Osteoblast (primary cell): ENCODE results near the gene ADGB. TPM values are rescaled to one million over a fixed set of nuclear protein-coding genes. Genes with fewer than 3 reads are reported as not detected.

Experiments used
- DNase-seq: peaks from one replicate; pipeline ENCODE4 v3.0.0; 2011; ENCODE audit warnings: low spot score, mixed read lengths; ENCODE audit not compliant: insufficient read length; ENCODE audit errors: missing footprints
- H2AFZ ChIP-seq: 2 replicates; pipeline ENCODE4 v1.6.0; 2011; ENCODE audit warnings: mild to moderate bottlenecking, low read length
- H3K27ac ChIP-seq: 2 replicates; pipeline ENCODE4 v1.5.1; 2011; ENCODE audit warnings: mild to moderate bottlenecking, low read depth, low read length, moderate library complexity
- H3K27me3 ChIP-seq: 2 replicates; pipeline ENCODE4 v1.6.0; 2012; ENCODE audit warnings: mild to moderate bottlenecking, control low read depth, inconsistent platforms, low read length, moderate library complexity; ENCODE audit not compliant: insufficient read depth
- H3K36me3 ChIP-seq: 2 replicates; pipeline ENCODE4 v1.5.1; 2011; ENCODE audit warnings: mild to moderate bottlenecking, low read length, control low read depth, moderate library complexity; ENCODE audit not compliant: insufficient read depth
- H3K4me1 ChIP-seq: 2 replicates; pipeline ENCODE4 v1.5.1; 2011; ENCODE audit warnings: mild to moderate bottlenecking, low read length, control low read depth, moderate library complexity; ENCODE audit not compliant: insufficient read depth
- H3K4me2 ChIP-seq: 2 replicates; pipeline ENCODE4 v1.6.0; 2011; ENCODE audit warnings: mild to moderate bottlenecking, low read length; ENCODE audit not compliant: insufficient read depth
- H3K4me3 ChIP-seq: fragments of 200-600 bp; sonication (generic); 3 replicates; pipeline ENCODE4 v1.5.1; 2012; ENCODE audit warnings: mild to moderate bottlenecking, low read length, inconsistent platforms; ENCODE audit not compliant: insufficient read depth
- H3K79me2 ChIP-seq: 2 replicates; pipeline ENCODE4 v1.6.0; 2012; ENCODE audit warnings: mild to moderate bottlenecking, low read length, control low read depth, inconsistent platforms; ENCODE audit not compliant: insufficient read depth
- H3K9me3 ChIP-seq: 2 replicates; pipeline ENCODE4 v1.5.1; 2011; ENCODE audit warnings: low read depth, low read length, control low read depth
- H4K20me1 ChIP-seq: 2 replicates; pipeline ENCODE4 v1.6.0; 2012; ENCODE audit warnings: mild to moderate bottlenecking, low read length, control low read depth; ENCODE audit not compliant: insufficient read depth
- total RNA-seq: library from RNA; depleted of rRNA; stranded (reverse); fragments of >200 nt; gene quantifications from 2 replicates; pipeline ENCODE4 v1.2.3, GENCODE V29; 2012
- TF ChIP-seq, protein P1 (sequence below): IDR thresholded peaks from 2 replicates; pipeline ENCODE4 v1.5.1; 2011; ENCODE audit warnings: mild to moderate bottlenecking, low read depth, low read length, moderate library complexity; ENCODE audit errors: extremely low read depth

ADGB gene
- total RNA-seq, 1 donor, result under 0.01 TPM

DNA sequence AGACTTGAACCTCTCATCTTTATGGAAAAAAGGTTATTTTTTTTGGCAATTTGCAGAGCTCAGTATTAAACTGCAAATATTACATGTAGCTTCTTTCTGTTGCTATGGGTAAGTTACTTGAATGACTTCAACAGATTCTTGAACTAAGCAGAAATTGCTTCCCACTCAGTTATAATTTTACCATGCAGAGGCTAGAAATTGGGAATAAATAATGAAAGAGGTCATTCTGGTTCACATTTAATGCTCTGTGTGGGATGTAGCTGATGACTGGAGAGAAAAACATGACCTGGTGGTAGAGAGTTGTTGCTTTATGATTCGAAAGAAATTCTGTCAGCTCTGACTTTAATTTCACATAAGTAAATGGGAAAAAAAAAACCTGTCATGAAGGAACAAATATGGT is 16.8 kb upstream of the ADGB start:
- H3K4me1 ChIP-seq, result no peaks in the 10 kb centered on the region
- H4K20me1 ChIP-seq, result no peaks in the 10 kb centered on the region
- DNase-seq, result no peak
- H3K4me3 ChIP-seq, result no peak overlapping the region
- no peaks in the 10 kb centered on the region for H3K9me3 ChIP-seq
- no peak overlapping the region for H3K27ac ChIP-seq
- H3K4me2 ChIP-seq, result no peak overlapping the region
- H3K79me2 ChIP-seq, result no peaks in the 10 kb centered on the region
- H2AFZ ChIP-seq, result no peak overlapping the region
- H3K36me3 ChIP-seq, result no peaks in the 10 kb centered on the region
- no peaks in the 10 kb centered on the region for H3K27me3 ChIP-seq
- TF ChIP-seq, protein P1, sequence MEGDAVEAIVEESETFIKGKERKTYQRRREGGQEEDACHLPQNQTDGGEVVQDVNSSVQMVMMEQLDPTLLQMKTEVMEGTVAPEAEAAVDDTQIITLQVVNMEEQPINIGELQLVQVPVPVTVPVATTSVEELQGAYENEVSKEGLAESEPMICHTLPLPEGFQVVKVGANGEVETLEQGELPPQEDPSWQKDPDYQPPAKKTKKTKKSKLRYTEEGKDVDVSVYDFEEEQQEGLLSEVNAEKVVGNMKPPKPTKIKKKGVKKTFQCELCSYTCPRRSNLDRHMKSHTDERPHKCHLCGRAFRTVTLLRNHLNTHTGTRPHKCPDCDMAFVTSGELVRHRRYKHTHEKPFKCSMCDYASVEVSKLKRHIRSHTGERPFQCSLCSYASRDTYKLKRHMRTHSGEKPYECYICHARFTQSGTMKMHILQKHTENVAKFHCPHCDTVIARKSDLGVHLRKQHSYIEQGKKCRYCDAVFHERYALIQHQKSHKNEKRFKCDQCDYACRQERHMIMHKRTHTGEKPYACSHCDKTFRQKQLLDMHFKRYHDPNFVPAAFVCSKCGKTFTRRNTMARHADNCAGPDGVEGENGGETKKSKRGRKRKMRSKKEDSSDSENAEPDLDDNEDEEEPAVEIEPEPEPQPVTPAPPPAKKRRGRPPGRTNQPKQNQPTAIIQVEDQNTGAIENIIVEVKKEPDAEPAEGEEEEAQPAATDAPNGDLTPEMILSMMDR, result no peak

DNA sequence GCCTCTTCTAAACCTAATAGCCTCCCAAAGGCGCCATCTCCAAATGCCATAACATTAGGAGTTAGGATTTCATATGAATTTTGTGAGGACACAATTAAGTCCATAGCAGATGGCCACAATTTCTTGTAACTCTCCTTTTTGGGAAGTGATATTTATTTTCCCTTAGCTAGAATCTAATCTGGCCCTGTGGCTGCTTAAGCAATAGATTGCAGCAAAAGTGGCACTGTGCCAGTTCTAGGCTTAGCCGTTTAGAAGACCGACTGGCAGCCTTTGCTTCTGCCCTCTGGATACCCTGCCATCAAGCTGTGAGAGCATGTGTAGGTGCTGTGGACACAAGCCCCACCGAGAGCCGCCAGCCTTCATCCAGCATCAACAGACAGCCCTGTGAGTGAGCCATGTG is 15.9 kb upstream of the ADGB start:
- no peak overlapping the region for H2AFZ ChIP-seq
- TF ChIP-seq, protein P1, result no peak
- no peaks in the 10 kb centered on the region for H3K27me3 ChIP-seq
- H4K20me1 ChIP-seq, result no peaks in the 10 kb centered on the region
- DNase-seq, result no peak
- H3K4me3 ChIP-seq, result no peak overlapping the region
- no peaks in the 10 kb centered on the region for H3K79me2 ChIP-seq
- H3K4me2 ChIP-seq, result no peak overlapping the region
- H3K9me3 ChIP-seq, result no peaks in the 10 kb centered on the region
- no peaks in the 10 kb centered on the region for H3K36me3 ChIP-seq
- no peak overlapping the region for H3K27ac ChIP-seq
- H3K4me1 ChIP-seq, result no peaks in the 10 kb centered on the region

DNA sequence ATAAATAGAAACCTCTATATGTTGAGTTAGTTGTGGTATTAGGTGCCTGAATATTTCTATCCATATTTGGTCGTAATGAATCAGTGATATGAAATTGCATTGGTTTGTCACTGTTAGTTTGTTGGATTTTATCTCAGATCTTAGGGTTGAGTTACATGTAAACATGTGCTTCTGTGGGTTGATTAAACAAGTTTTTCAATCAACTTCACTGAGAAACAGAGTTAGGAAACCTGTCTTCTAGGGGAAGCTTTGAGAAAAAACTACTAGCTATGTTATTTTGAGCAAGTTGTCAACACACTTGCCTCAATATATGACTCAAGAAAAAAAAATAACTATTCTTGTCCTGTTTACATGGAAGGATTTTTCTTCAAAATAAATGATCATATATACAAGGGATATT is 14.8 kb upstream of the ADGB start:
- H3K4me2 ChIP-seq, result no peak overlapping the region
- H3K27ac ChIP-seq, result no peak overlapping the region
- no peaks in the 10 kb centered on the region for H3K79me2 ChIP-seq
- no peak overlapping the region for H2AFZ ChIP-seq
- H3K9me3 ChIP-seq, result no peaks in the 10 kb centered on the region
- H3K36me3 ChIP-seq, result no peaks in the 10 kb centered on the region
- no peaks in the 10 kb centered on the region for H3K27me3 ChIP-seq
- no peaks in the 10 kb centered on the region for H3K4me1 ChIP-seq
- no peak for DNase-seq
- H3K4me3 ChIP-seq, result no peak overlapping the region
- TF ChIP-seq, protein P1, result no peak
- no peaks in the 10 kb centered on the region for H4K20me1 ChIP-seq

DNA sequence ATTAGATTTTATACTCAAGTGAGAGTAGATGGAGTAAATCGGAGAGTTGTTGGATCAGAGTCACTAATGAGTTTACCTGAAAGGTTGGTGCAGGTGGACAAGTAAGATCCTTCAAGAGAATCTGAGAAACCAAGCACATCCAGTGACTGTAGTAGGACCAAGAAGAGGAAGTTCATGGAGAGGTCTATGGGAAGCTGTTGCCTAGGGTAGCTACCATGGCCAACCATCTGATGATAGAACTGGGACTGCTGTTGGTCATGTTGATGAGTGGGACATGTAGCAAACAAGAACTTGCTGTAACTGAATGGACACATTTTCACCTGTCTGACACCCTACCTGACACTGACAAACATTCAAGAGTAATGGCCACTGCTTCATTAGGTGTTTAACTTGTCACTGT is 11.3 kb upstream of the ADGB start:
- Histone ChIP-seq H4K20me1 (no peaks in the 10 kb centered on the region), H3K27me3 (no peaks in the 10 kb centered on the region), H3K4me2 (no peak overlapping the region), H3K9me3 (no peaks in the 10 kb centered on the region), H3K4me1 (no peaks in the 10 kb centered on the region), H3K79me2 (no peaks in the 10 kb centered on the region), H2AFZ (no peak overlapping the region), H3K4me3 (no peak overlapping the region), H3K27ac (no peak overlapping the region), H3K36me3 (no peaks in the 10 kb centered on the region)
- TF ChIP-seq, protein P1, result no peak
- DNase-seq, result no peak
